Nephron (organoid): Measurements from ENCODE around the gene OVOL3.

Source experiments
- H3K27ac Mint-ChIP-seq, 3 experiments: 2 replicates each; pipeline ENCODE4 v1.8.0; 2020; ENCODE audit warnings: mixed read lengths in 3 of 3, mild to moderate bottlenecking in 2 of 3, moderate library complexity in 1 of 3
- H3K27me3 Mint-ChIP-seq: 2 replicates; pipeline ENCODE4 v1.8.0; 2021; ENCODE audit warnings: low read depth, mild to moderate bottlenecking, moderate library complexity, mixed read lengths
- H3K36me3 Mint-ChIP-seq: 2 replicates; pipeline ENCODE4 v1.8.0; 2020; ENCODE audit warnings: low read depth, mixed read lengths
- H3K4me1 Mint-ChIP-seq: 2 replicates; pipeline ENCODE4 v1.8.0; 2020; ENCODE audit warnings: mixed read lengths
- H3K4me3 Mint-ChIP-seq, 3 experiments: 2 replicates each; pipeline ENCODE4 v1.8.0; 2020; ENCODE audit warnings: mild to moderate bottlenecking in 3 of 3, mixed read lengths in 3 of 3, moderate library complexity in 2 of 3
- H3K9me3 Mint-ChIP-seq: 2 replicates; pipeline ENCODE4 v1.8.0; 2020; ENCODE audit warnings: mixed read lengths
- CTCF ChIP-seq, 3 experiments: fragments of 200-600 bp; sonication (generic); IDR thresholded peaks; one replicate each; pipeline ENCODE4 v1.5.0; 2021; ENCODE audit warnings: antibody characterized with exemption in 3 of 3; ENCODE audit not compliant: unreplicated experiment in 3 of 3

OVOL3 gene

GRCh38 chr19:36152352-36153091 lies 41.6 kb downstream of the OVOL3 start, which contains the start of gene COX7A1:
COX7A1 (minus strand) TSS chr19:36152447; CDS start chr19:36152407, 40 bp downstream.
- no peaks in the 10 kb centered on the region for H3K27me3 Mint-ChIP-seq
- TF ChIP-seq CTCF (IDR thresholded peaks at IDR 0.05; ENCODE audit: unreplicated experiment in 3 of 3) = no peak
- peak within 1 kb of the TSS in 1 of 3 experiments; percentile 40 for H3K27ac Mint-ChIP-seq
- H3K9me3 Mint-ChIP-seq = no peaks in the 10 kb centered on the region
- no peak within 1 kb of the TSS for H3K4me3 Mint-ChIP-seq
- peaks cover 31% of the 10 kb centered on the region for H3K36me3 Mint-ChIP-seq
- H3K4me1 Mint-ChIP-seq = peaks cover 14% of the 10 kb centered on the region

- peaks cover 30% of the 10 kb centered on the region for H3K36me3 Mint-ChIP-seq
- peaks cover 14% of the 10 kb centered on the region for H3K4me1 Mint-ChIP-seq
- no peak for TF ChIP-seq CTCF (IDR thresholded peaks at IDR 0.05; ENCODE audit: unreplicated experiment in 3 of 3)
- H3K27me3 Mint-ChIP-seq = no peaks in the 10 kb centered on the region
- H3K4me3 Mint-ChIP-seq = no peak overlapping the region
- H3K9me3 Mint-ChIP-seq = no peaks in the 10 kb centered on the region
- H3K27ac Mint-ChIP-seq = no peak overlapping the region
Measured at GRCh38 chr19:36153126-36153525, 42.2 kb downstream of the OVOL3 start.

GRCh38 chr19:36160821-36161596 lies 50.1 kb downstream of the OVOL3 start:
- no peak for TF ChIP-seq CTCF (IDR thresholded peaks at IDR 0.05; ENCODE audit: unreplicated experiment in 3 of 3)
- H3K27me3 Mint-ChIP-seq = no peaks in the 10 kb centered on the region
- peaks cover 4% of the 10 kb centered on the region for H3K4me1 Mint-ChIP-seq
- no peaks in the 10 kb centered on the region for H3K9me3 Mint-ChIP-seq
- H3K27ac Mint-ChIP-seq = no peak overlapping the region
- H3K36me3 Mint-ChIP-seq = peaks cover 38% of the 10 kb centered on the region
- no peak overlapping the region for H3K4me3 Mint-ChIP-seq
